IMR-90 (cell line): ENCODE measurements around the gene GUCY2D. TPM values are rescaled to one million over a fixed set of nuclear protein-coding genes. Genes with fewer than 3 reads are reported as not detected.

ENCODE experiments used
- ATAC-seq: fragments of 200-7000 bp; cut with Tn5 transposase; 2 replicates; pipeline ENCODE4 v1.9.1; 2020; ENCODE audit warnings: low read depth, mild to moderate bottlenecking, moderate library complexity
- BruUV-seq: library from RNA; stranded (reverse); fragments of 400-500 nt; replicated peaks from 2 replicates; lab custom pipeline; 2021; lab: Mats Ljungman, UMichigan
- CTCF ChIA-PET: fragments of 300-600 bp; formaldehyde crosslinking; extraction: SDS; loops from one replicate; lab custom pipeline; 2021; ENCODE audit warnings: antibody characterized with exemption; lab: Yijun Ruan, JAX
- POLR2A ChIA-PET: fragments of 300-600 bp; sonication (Branson Sonifier 250); formaldehyde crosslinking; loops from one replicate; lab custom pipeline; 2022; ENCODE audit warnings: antibody characterized with exemption; ENCODE audit not compliant: unreplicated experiment; lab: Charles Lee
- DNase-seq: peaks from one replicate; pipeline ENCODE4 v3.0.0; 2013
- H2AFZ ChIP-seq: replicated peaks from 2 replicates; pipeline ENCODE3; 2013; ENCODE audit warnings: low read length, mild to moderate bottlenecking; ENCODE audit not compliant: poor library complexity
- H2AK5ac ChIP-seq: 2 replicates; pipeline ENCODE4 v1.6.1; 2013; ENCODE audit warnings: low read depth, low read length, inconsistent platforms
- H2AK9ac ChIP-seq: replicated peaks from 2 replicates; pipeline ENCODE3; 2013; ENCODE audit warnings: mild to moderate bottlenecking, low read depth, low read length, moderate library complexity; ENCODE audit not compliant: poor library complexity
- H2BK120ac ChIP-seq: 2 replicates; pipeline ENCODE4 v1.6.1; 2013; ENCODE audit warnings: low read depth, low read length, inconsistent platforms
- H2BK15ac ChIP-seq: 3 replicates; pipeline ENCODE4 v1.6.1; 2013; ENCODE audit warnings: low read depth, low read length, inconsistent platforms
- H2BK20ac ChIP-seq: 2 replicates; pipeline ENCODE4 v1.6.1; 2013; ENCODE audit warnings: low read depth, mild to moderate bottlenecking, inconsistent platforms, low read length, moderate library complexity
- H2BK5ac ChIP-seq: 2 replicates; pipeline ENCODE4 v1.6.1; 2013; ENCODE audit warnings: mild to moderate bottlenecking, low read depth, low read length, inconsistent platforms; ENCODE audit not compliant: poor library complexity, severe bottlenecking
- H3K14ac ChIP-seq: replicated peaks from 2 replicates; pipeline ENCODE4 v1.6.1; 2013; ENCODE audit warnings: low read depth, low read length, inconsistent platforms
- H3K18ac ChIP-seq: 2 replicates; pipeline ENCODE4 v1.6.1; 2013; ENCODE audit warnings: low read depth, low read length, control low read depth
- H3K23ac ChIP-seq: 2 replicates; pipeline ENCODE4 v1.6.1; 2013; ENCODE audit warnings: low read depth, low read length, inconsistent platforms
- H3K27ac ChIP-seq: 2 replicates; pipeline ENCODE4 v1.5.1; 2013; ENCODE audit warnings: mild to moderate bottlenecking, control low read depth, low read length; ENCODE audit not compliant: insufficient read depth
- H3K27me3 ChIP-seq: 2 replicates; pipeline ENCODE4 v1.6.1; 2013; ENCODE audit warnings: low read length; ENCODE audit not compliant: control insufficient read depth, insufficient read depth
- H3K36me3 ChIP-seq: 2 replicates; pipeline ENCODE4 v1.6.1; 2013; ENCODE audit warnings: low read length, mixed read lengths; ENCODE audit not compliant: control insufficient read depth, insufficient read depth
- H3K4ac ChIP-seq: 2 replicates; pipeline ENCODE4 v1.6.1; 2013; ENCODE audit warnings: low read depth, low read length, inconsistent platforms
- H3K4me1 ChIP-seq: 2 replicates; pipeline ENCODE4 v1.6.1; 2013; ENCODE audit warnings: low read length, mixed read lengths; ENCODE audit not compliant: control insufficient read depth, insufficient read depth
- H3K4me2 ChIP-seq: 2 replicates; pipeline ENCODE4 v1.6.1; 2013; ENCODE audit warnings: low read depth, mild to moderate bottlenecking, control low read depth, low read length, moderate library complexity
- H3K4me3 ChIP-seq: 2 replicates; pipeline ENCODE4 v1.5.1; 2013; ENCODE audit warnings: low read depth, mild to moderate bottlenecking, control low read depth, low read length, moderate library complexity; ENCODE audit not compliant: insufficient read depth
- H3K56ac ChIP-seq: 2 replicates; pipeline ENCODE4 v1.6.1; 2013; ENCODE audit warnings: low read length, inconsistent platforms; ENCODE audit not compliant: insufficient read depth; ENCODE audit errors: extremely low read depth
- H3K79me1 ChIP-seq, 2 experiments: 2 replicates each; pipeline ENCODE4 v1.6.1; 2013; ENCODE audit warnings: low read length in 2 of 2, inconsistent platforms in 1 of 2, low read depth in 1 of 2
- H3K9ac ChIP-seq: 2 replicates; pipeline ENCODE4 v1.6.1; 2013; ENCODE audit warnings: low read depth, low read length, control low read depth
- H3K9me1 ChIP-seq: 2 replicates; pipeline ENCODE4 v1.6.1; 2013; ENCODE audit warnings: low read length, inconsistent platforms; ENCODE audit not compliant: insufficient read depth
- H3K9me3 ChIP-seq: 2 replicates; pipeline ENCODE4 v1.6.1; 2013; ENCODE audit warnings: low read length; ENCODE audit not compliant: control insufficient read depth, insufficient read depth
- H4K20me1 ChIP-seq: 2 replicates; pipeline ENCODE4 v1.6.1; 2013; ENCODE audit warnings: low read length, inconsistent platforms; ENCODE audit not compliant: insufficient read depth
- H4K5ac ChIP-seq: 2 replicates; pipeline ENCODE4 v1.6.1; 2013; ENCODE audit warnings: mild to moderate bottlenecking, low read depth, low read length, control low read depth
- H4K8ac ChIP-seq, 2 experiments: 2 replicates each; pipeline ENCODE4 v1.6.1; 2013; ENCODE audit warnings: low read depth in 2 of 2, low read length in 2 of 2, control low read depth in 1 of 2, inconsistent platforms in 1 of 2
- H4K91ac ChIP-seq: 2 replicates; pipeline ENCODE4 v1.6.1; 2013; ENCODE audit warnings: low read depth, low read length, inconsistent platforms; ENCODE audit not compliant: insufficient read depth
- CEBPB ChIP-seq: IDR thresholded peaks from 2 replicates; pipeline ENCODE4 v1.6.1; 2012; ENCODE audit warnings: low read depth, low read length, improper control_type of control experiment
- CHD1 ChIP-seq: IDR thresholded peaks from 2 replicates; pipeline ENCODE4 v1.6.1; 2012; ENCODE audit warnings: low read depth, low read length, improper control_type of control experiment
- FOS ChIP-seq: fragments of 150-350 bp; IDR thresholded peaks from 2 replicates; pipeline ENCODE4 v1.6.1; 2016; ENCODE audit warnings: low read depth, low read length
- MAZ ChIP-seq: IDR thresholded peaks from 2 replicates; pipeline ENCODE4 v1.6.1; 2012; ENCODE audit warnings: low read depth, mild to moderate bottlenecking, low read length, improper control_type of control experiment, moderate library complexity, borderline replicate concordance
- NFE2L2 ChIP-seq: fragments of 150-350 bp; IDR thresholded peaks from 2 replicates; pipeline ENCODE4 v1.6.1; 2016; ENCODE audit warnings: low read depth, mild to moderate bottlenecking, low read length
- RFX5 ChIP-seq: IDR thresholded peaks from 2 replicates; pipeline ENCODE4 v1.8.0; 2012; ENCODE audit warnings: low read depth, mild to moderate bottlenecking, low read length, moderate library complexity
- USF2 ChIP-seq: fragments of 150-350 bp; IDR thresholded peaks from 2 replicates; pipeline ENCODE4 v1.6.1; 2017; ENCODE audit warnings: mild to moderate bottlenecking, antibody characterized with exemption, low read length, low read depth
- WGBS, 2 experiments: methylation state at CpG; one replicate each; pipeline versions ENCODE4 v1.1.5 to v1.1.7; 2013; ENCODE audit warnings: missing lambda C conversion rate in 2 of 2; ENCODE audit not compliant: insufficient read length in 1 of 2; ENCODE audit errors: extremely low coverage in 2 of 2; 5-methylcytosine and 5-hydroxymethylcytosine counted together
- dilution Hi-C: fragments of 300-500 bp; cut with HindIII; formaldehyde crosslinking; loops from one replicate; pipeline ENCODE4 v1.14.3; 2018; ENCODE audit warnings: low sequenced_read_pairs; ENCODE audit not compliant: unreplicated experiment
- in situ Hi-C: fragments of 300-500 bp; cut with MboI; formaldehyde crosslinking; loops from 3 replicates; pipeline ENCODE4 v1.14.3; 2019; ENCODE audit warnings: low sequenced_read_pairs, inconsistent platforms, mixed read lengths
- intact Hi-C: fragments of 100-400 bp; cut with micrococcal nuclease; formaldehyde crosslinking; loops from 2 replicates; pipeline ENCODE4 v1.10.0; 2022
- polyA plus RNA-seq, 3 experiments: library from polyadenylated mRNA; depleted of rRNA; stranded (reverse); fragments of >200 nt; gene quantifications; 2 replicates each; pipeline ENCODE4 v1.2.3, GENCODE V29; 2012; ENCODE audit warnings: low replicate concordance in 1 of 3
- total RNA-seq: library from RNA; depleted of rRNA; stranded (reverse); fragments of >200 nt; gene quantifications from 2 replicates; pipeline ENCODE4 v1.2.3, GENCODE V29; 2012

GUCY2D gene
- total and polyA plus RNA-seq, 2 of the 4 experiments (the other 2 are of a cell fraction), result 0.03 TPM; not detected in 1

GRCh38 chr17:7955414-7956227 lies 46.8 kb upstream of the GUCY2D start:
- H3K9ac ChIP-seq, result no peak overlapping the region
- no peak overlapping the region for H2BK5ac ChIP-seq
- no peak overlapping the region for H2AK5ac ChIP-seq
- H4K91ac ChIP-seq, result no peak overlapping the region
- no peaks in the 10 kb centered on the region for H3K9me3 ChIP-seq
- ATAC-seq (no peak), DNase-seq (no peak)
- H3K79me1 ChIP-seq, result no peaks in the 10 kb centered on the region
- no peak overlapping the region for H3K56ac ChIP-seq
- dilution Hi-C loops (no loop called here), in situ Hi-C loops (no loop called here), intact Hi-C loops (no loop called here)
- no peak overlapping the region for H3K27ac ChIP-seq
- H3K27me3 ChIP-seq, result peaks cover 3% of the 10 kb centered on the region; the same call in 1 of the 2 replicates
- WGBS, 2 experiments, result 86% methylated on average over 3 of the region's 13 CpGs; no CpG with 5 or more reads in 1 of the 2 experiments
- H4K5ac ChIP-seq, result no peak overlapping the region
- H3K23ac ChIP-seq, result no peak overlapping the region
- H2AK9ac ChIP-seq, result no peak overlapping the region
- no peaks in the 10 kb centered on the region for H4K20me1 ChIP-seq
- H2BK15ac ChIP-seq, result no peak overlapping the region
- H3K36me3 ChIP-seq, result no peaks in the 10 kb centered on the region
- H3K4me2 ChIP-seq, result no peak overlapping the region
- H3K4me3 ChIP-seq, result no peak overlapping the region
- H3K4me1 ChIP-seq, result no peaks in the 10 kb centered on the region
- BruUV-seq, result no TSS peak
- H3K4ac ChIP-seq, result no peak overlapping the region
- no peak overlapping the region; the same call in 1 of the 2 replicates for H2BK20ac ChIP-seq
- no peaks in the 10 kb centered on the region for H3K9me1 ChIP-seq
- H3K18ac ChIP-seq, result no peak overlapping the region
- H2BK120ac ChIP-seq, result no peak overlapping the region
- no peak overlapping the region for H4K8ac ChIP-seq
- CTCF ChIA-PET, result no interaction called here
- no peak overlapping the region for H2AFZ ChIP-seq
- H3K14ac ChIP-seq, result no peak overlapping the region
- POLR2A ChIA-PET, result no interaction called here
- TF ChIP-seq RFX5 (no peak), FOS (no peak), CHD1 (no peak), NFE2L2 (no peak), MAZ (no peak), USF2 (no peak), CEBPB (no peak)
